AG04449 (cell line): ENCODE measurements around the gene PRICKLE2.

Source experiments
- CTCF ChIA-PET: fragments of 350-600 bp; formaldehyde crosslinking; extraction: SDS; loops from one replicate; lab custom pipeline; 2021; ENCODE audit warnings: antibody characterized with exemption; lab: Yijun Ruan, JAX
- POLR2A ChIA-PET: fragments of 400-600, 350-600 bp; formaldehyde crosslinking; extraction: SDS; loops from one replicate; lab custom pipeline; 2020; ENCODE audit warnings: antibody characterized with exemption, inconsistent platforms; lab: Yijun Ruan, JAX
- DNase-seq: peaks from one replicate; pipeline ENCODE4 v3.0.0-alpha.2; 2010; ENCODE audit warnings: low read depth, low spot score
- H3K4me3 ChIP-seq: 2 replicates; pipeline ENCODE4 v1.5.1; 2011; ENCODE audit warnings: low read depth, mild to moderate bottlenecking, control low read depth, low read length
- TF ChIP-seq, protein P1 (sequence below): IDR thresholded peaks from one replicate; pipeline ENCODE4 v1.5.1; 2011; ENCODE audit warnings: mild to moderate bottlenecking, moderate library complexity, low read length, control low read depth, inconsistent platforms; ENCODE audit not compliant: insufficient read depth; ENCODE audit errors: missing control alignments

Gene PRICKLE2

GRCh38 chr3:64199932-64200331, 25.3 kb downstream of the PRICKLE2 start:
- DNase-seq: no peak
- TF ChIP-seq, protein P1, sequence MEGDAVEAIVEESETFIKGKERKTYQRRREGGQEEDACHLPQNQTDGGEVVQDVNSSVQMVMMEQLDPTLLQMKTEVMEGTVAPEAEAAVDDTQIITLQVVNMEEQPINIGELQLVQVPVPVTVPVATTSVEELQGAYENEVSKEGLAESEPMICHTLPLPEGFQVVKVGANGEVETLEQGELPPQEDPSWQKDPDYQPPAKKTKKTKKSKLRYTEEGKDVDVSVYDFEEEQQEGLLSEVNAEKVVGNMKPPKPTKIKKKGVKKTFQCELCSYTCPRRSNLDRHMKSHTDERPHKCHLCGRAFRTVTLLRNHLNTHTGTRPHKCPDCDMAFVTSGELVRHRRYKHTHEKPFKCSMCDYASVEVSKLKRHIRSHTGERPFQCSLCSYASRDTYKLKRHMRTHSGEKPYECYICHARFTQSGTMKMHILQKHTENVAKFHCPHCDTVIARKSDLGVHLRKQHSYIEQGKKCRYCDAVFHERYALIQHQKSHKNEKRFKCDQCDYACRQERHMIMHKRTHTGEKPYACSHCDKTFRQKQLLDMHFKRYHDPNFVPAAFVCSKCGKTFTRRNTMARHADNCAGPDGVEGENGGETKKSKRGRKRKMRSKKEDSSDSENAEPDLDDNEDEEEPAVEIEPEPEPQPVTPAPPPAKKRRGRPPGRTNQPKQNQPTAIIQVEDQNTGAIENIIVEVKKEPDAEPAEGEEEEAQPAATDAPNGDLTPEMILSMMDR: no peak
- POLR2A ChIA-PET: no interaction called here
- CTCF ChIA-PET: interaction anchor here (0.7 kb wide), 1 partner anchor 16 kb away, joined by 3 read pairs; no protein-coding TSS in a partner anchor
- no peak overlapping the region for H3K4me3 ChIP-seq

GRCh38 chr3:64196236-64196929, 28.9 kb downstream of the PRICKLE2 start:
- CTCF ChIA-PET: interaction anchor here (0.8 to 2.1 kb wide), 4 partner anchors 9 to 266 kb away, joined by 3 to 6 read pairs (median 4); no protein-coding TSS in a partner anchor
- POLR2A ChIA-PET: no interaction called here

DNA sequence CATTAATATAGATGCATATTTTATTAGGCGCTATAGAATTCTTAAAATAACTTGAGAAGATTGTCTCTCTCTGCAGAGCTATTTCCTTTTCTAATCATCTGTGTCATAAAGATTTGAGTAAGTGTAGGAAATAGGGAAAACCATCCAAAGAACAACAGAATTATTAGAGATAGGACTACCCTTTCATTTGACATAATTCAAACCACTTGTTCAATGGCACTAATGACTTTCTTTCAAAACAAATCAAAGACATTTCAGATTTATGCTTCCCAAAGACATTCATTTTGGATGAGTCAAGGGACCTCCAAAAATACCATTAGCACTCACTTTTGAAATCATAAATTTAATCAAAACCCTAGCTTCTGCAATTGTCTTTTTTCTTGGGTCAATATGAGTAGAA, 29.5 kb downstream of the PRICKLE2 start:
- TF ChIP-seq, protein P1: no peak
- no peak overlapping the region for H3K4me3 ChIP-seq
- no peak for DNase-seq
- ChIA-PET CTCF (interaction anchor here (0.8 to 2.1 kb wide), 4 partner anchors 8 to 267 kb away, joined by 3 to 6 read pairs (median 4); no protein-coding TSS in a partner anchor), POLR2A (no interaction called here)

More at GRCh38 chr3:64196236-64196929, 28.9 kb downstream of the PRICKLE2 start:
- TF ChIP-seq, protein P1: no peak
- no peak for DNase-seq
- no peak overlapping the region for H3K4me3 ChIP-seq

GRCh38 chr3:64191822-64192221, 33.4 kb downstream of the PRICKLE2 start:
- no peak for DNase-seq
- ChIA-PET CTCF (no interaction called here), POLR2A (no interaction called here)
- H3K4me3 ChIP-seq: no peak overlapping the region
- TF ChIP-seq, protein P1: no peak

GRCh38 chr3:64190517-64191515, 34.5 kb downstream of the PRICKLE2 start:
- CTCF ChIA-PET: interaction anchor here (1.3 kb wide), 2 partner anchors 25 to 205 kb away, joined by 3 to 4 read pairs; no protein-coding TSS in a partner anchor
- TF ChIP-seq, protein P1: no peak
- no peak overlapping the region for H3K4me3 ChIP-seq
- POLR2A ChIA-PET: no interaction called here
- peak; percentile 73 for DNase-seq
